HepG2 (cell line): ENCODE data around the gene TWNK. TPM values are rescaled to one million over a fixed set of nuclear protein-coding genes. Genes with fewer than 3 reads are reported as not detected.

ENCODE experiments used
- CENPT ChIP-seq: sonication (generic); formaldehyde crosslinking; IDR thresholded peaks from 2 replicates; pipeline ENCODE4 v1.8.0; 2022; ENCODE audit warnings: low read depth, mild to moderate bottlenecking, moderate library complexity, missing genetic modification reagents
- CSRNP2 ChIP-seq: sonication (generic); formaldehyde crosslinking; conservative IDR thresholded peaks from 2 replicates; pipeline ENCODE4 v1.8.0; 2022; ENCODE audit warnings: low read depth, missing genetic modification reagents
- DNMT3B ChIP-seq: conservative IDR thresholded peaks from 2 replicates; pipeline ENCODE4 v1.6.1; 2016; ENCODE audit warnings: missing biosample characterization, control low read depth
- GRHL1 ChIP-seq: sonication (generic); formaldehyde crosslinking; conservative IDR thresholded peaks from 2 replicates; pipeline ENCODE4 v1.8.0; 2022; ENCODE audit warnings: missing genetic modification reagents
- HOXA7 ChIP-seq: sonication (generic); formaldehyde crosslinking; IDR thresholded peaks from 2 replicates; pipeline ENCODE4 v1.8.1; 2022; ENCODE audit warnings: mild to moderate bottlenecking, missing genetic modification reagents, moderate library complexity
- MYC ChIP-seq: sonication (generic); formaldehyde crosslinking; IDR thresholded peaks from 2 replicates; pipeline ENCODE4 v1.9.0; 2021; ENCODE audit warnings: missing genetic modification reagents, borderline replicate concordance
- NFYB ChIP-seq: sonication (generic); formaldehyde crosslinking; IDR thresholded peaks from 2 replicates; pipeline ENCODE4 v1.4.0; 2020; ENCODE audit warnings: missing genetic modification reagents
- RELA ChIP-seq: sonication (generic); formaldehyde crosslinking; IDR thresholded peaks from 2 replicates; pipeline ENCODE4 v1.4.0; 2020; ENCODE audit warnings: missing genetic modification reagents
- THRA ChIP-seq: sonication (generic); formaldehyde crosslinking; IDR thresholded peaks from 2 replicates; pipeline ENCODE4 v1.4.0; 2020; ENCODE audit warnings: missing genetic modification reagents, borderline replicate concordance
- U2AF2 ChIP-seq: fragments of 200-400 bp; formaldehyde crosslinking; IDR thresholded peaks from 2 replicates; pipeline ENCODE4 v1.6.1; 2017; ENCODE audit warnings: low read depth, mild to moderate bottlenecking, low read length
- ZC3H4 ChIP-seq: sonication (generic); formaldehyde crosslinking; IDR thresholded peaks from 2 replicates; pipeline ENCODE4 v1.4.0; 2020; ENCODE audit warnings: missing genetic modification reagents, borderline replicate concordance
- ZNF142 ChIP-seq: sonication (generic); formaldehyde crosslinking; IDR thresholded peaks from 2 replicates; pipeline ENCODE4 v1.4.0; 2020; ENCODE audit warnings: missing genetic modification reagents
- ZNF230 ChIP-seq: sonication (generic); formaldehyde crosslinking; IDR thresholded peaks from 2 replicates; pipeline ENCODE4 v1.4.0; 2020; ENCODE audit warnings: mild to moderate bottlenecking, missing genetic modification reagents
- ZNF496 ChIP-seq: sonication (generic); formaldehyde crosslinking; IDR thresholded peaks from 2 replicates; pipeline ENCODE4 v1.8.1; 2023; ENCODE audit warnings: mild to moderate bottlenecking, moderate library complexity, missing genetic modification reagents; ENCODE audit not compliant: insufficient replicate concordance
- ZNF800 ChIP-seq: sonication (generic); formaldehyde crosslinking; IDR thresholded peaks from 2 replicates; pipeline ENCODE4 v1.4.0; 2020; ENCODE audit warnings: missing genetic modification reagents
- polyA plus RNA-seq, 8 experiments: library from polyadenylated mRNA; depleted of rRNA in 3 of 8; stranded (reverse) in 7 of 8; unstranded in 1 of 8; fragments of >200 nt; fragmentation: Illumina TruSeq in 4 of 8; extraction: Trizol in 4 of 8; gene quantifications; 2 replicates each; pipeline versions ENCODE4 v1.2.1 to v1.2.3, GENCODE V29; 2011 to 2016; ENCODE audit warnings: low read depth in 4 of 8, missing spikeins in 1 of 8, mixed read lengths in 1 of 8; ENCODE audit not compliant: insufficient read depth in 1 of 8
- total RNA-seq, 5 experiments: library from RNA; depleted of rRNA; stranded (reverse); fragments of >200 nt; fragmentation: Illumina TruSeq; extraction: Trizol; gene quantifications; 2 replicates each; pipeline ENCODE4 v1.2.3, GENCODE V29; 2016; ENCODE audit warnings: low read depth in 1 of 5

TWNK gene
- total and polyA plus RNA-seq, 2 of the 13 experiments (the other 11 are each of a cell fraction or from before 2014, with no cell fraction given): 10.7 to 16.5 TPM

DNA sequence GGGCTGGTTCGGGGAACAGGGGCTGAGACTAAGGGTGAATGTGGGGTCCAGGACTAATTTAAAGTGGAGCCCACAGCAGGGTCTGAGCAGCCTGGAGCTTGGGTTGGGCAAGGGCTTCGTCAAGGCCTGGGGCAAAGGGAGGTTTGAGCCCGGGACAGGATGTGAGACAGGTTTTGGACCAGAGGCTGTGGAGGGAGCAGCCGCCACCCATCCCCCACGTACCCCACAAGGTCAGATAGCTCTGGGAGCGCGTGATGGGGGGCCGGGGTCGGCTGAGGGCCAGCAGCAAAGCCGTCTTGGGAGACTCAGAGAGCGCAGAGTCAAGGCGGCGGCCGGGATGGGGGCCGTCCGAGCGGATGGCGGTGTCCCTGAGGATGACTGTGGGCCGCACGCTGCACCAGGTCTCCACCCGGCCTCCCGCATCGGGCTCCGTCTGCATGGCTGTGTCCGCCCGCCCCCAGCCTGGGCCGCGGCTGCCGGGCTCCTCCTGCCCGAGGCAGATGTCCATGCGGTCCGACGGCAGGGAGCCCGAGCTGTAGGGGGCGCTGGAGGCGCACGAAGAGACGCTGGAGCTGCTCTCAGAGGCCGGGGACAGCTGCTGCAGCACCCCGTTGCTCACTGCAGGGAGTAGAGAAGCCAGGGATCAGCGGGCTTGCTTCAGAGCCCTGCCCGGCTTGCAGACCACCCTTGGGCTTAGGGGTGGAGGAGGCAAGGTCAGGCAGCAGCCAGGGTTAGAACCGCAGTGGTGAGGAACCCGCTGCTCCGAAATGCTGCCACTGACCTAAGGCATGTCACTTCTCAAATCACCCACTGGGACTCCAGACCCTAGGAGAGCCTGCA, 31.5 kb downstream of the TWNK start (continued):
- TF ChIP-seq ZNF496 (CRISPR knock-in tag) (no peak), ZNF230 (no peak), CENPT (CRISPR knock-in tag) (no peak), ZC3H4 (CRISPR knock-in tag) (no peak), MYC (CRISPR knock-in tag) (peak; percentile 96), U2AF2 (no peak), CSRNP2 (CRISPR knock-in tag) (no peak), GRHL1 (no peak), THRA (CRISPR knock-in tag) (0 out of 2 replicates have a peak, but pooled peaks have one; percentile 43), ZNF800 (CRISPR knock-in tag) (no peak), ZNF142 (CRISPR knock-in tag) (no peak), DNMT3B (CRISPR knock-in tag) (no peak), NFYB (no peak), RELA (CRISPR knock-in tag) (0 out of 2 replicates have a peak, but pooled peaks have one; percentile 42), HOXA7 (CRISPR knock-in tag) (no peak)
